Measurements from ENCODE around the gene SEMA5A. TPM values are rescaled to one million over a fixed set of nuclear protein-coding genes. Genes with fewer than 3 reads are reported as not detected.

SEMA5A gene
- total RNA-seq, 1 experiment from 2014 or later = 34.3 TPM

DNA sequence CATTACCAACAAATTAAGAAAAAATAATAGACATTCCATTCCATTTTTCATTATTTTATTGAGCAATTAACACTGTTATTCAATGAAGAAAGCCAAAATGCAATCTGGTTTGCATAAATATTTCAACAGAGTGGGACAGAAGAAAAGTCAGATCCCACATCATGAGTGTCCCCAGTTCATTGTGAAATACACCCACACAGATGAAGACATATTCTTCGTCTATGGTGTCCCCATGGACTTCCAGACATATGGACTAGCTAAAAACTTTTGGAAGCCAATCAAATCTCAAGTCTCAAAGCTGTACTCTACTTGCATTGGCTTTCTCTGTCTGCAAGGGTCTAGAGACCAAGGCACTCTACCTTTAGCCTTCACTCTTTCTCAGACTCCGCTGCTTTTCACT, 194.3 kb downstream of the SEMA5A start:
- H3K36me3 Mint-ChIP-seq (ENCODE audit: insufficient read depth, unreplicated experiment) = peaks cover 5% of the 10 kb centered on the region
- Histone ChIP-seq H3K4me3 (ENCODE audit: low read depth, low read length) (no peak overlapping the region), H3K36me3 (ENCODE audit: control insufficient read depth, insufficient read depth, low read length) (no peaks in the 10 kb centered on the region), H3K27me3 (replicated peaks; ENCODE audit: control insufficient read depth, insufficient read depth, low read length) (no peaks in the 10 kb centered on the region), H3K4me1 (peaks cover 56% of the 10 kb centered on the region), H3K9me3 (no peaks in the 10 kb centered on the region)
- no peak for DNase-seq
- ChIA-PET CTCF (no interaction called here), POLR2A (no interaction called here)
- H3K4me1 Mint-ChIP-seq (ENCODE audit: low read depth, unreplicated experiment) = peaks cover 37% of the 10 kb centered on the region
- H3K9me3 Mint-ChIP-seq (ENCODE audit: unreplicated experiment) = peaks cover 16% of the 10 kb centered on the region
- no peak overlapping the region for H3K27ac Mint-ChIP-seq (ENCODE audit: unreplicated experiment)
- intact Hi-C loops (cut with micrococcal nuclease; ENCODE audit: unreplicated experiment) = no loop called here
- no peaks in the 10 kb centered on the region for H3K27me3 Mint-ChIP-seq (ENCODE audit: insufficient read depth, unreplicated experiment)
- H3K4me3 Mint-ChIP-seq (ENCODE audit: unreplicated experiment) = no peak overlapping the region
- BruUV-seq (replicated peaks) = no TSS peak
- TF ChIP-seq, protein P1, sequence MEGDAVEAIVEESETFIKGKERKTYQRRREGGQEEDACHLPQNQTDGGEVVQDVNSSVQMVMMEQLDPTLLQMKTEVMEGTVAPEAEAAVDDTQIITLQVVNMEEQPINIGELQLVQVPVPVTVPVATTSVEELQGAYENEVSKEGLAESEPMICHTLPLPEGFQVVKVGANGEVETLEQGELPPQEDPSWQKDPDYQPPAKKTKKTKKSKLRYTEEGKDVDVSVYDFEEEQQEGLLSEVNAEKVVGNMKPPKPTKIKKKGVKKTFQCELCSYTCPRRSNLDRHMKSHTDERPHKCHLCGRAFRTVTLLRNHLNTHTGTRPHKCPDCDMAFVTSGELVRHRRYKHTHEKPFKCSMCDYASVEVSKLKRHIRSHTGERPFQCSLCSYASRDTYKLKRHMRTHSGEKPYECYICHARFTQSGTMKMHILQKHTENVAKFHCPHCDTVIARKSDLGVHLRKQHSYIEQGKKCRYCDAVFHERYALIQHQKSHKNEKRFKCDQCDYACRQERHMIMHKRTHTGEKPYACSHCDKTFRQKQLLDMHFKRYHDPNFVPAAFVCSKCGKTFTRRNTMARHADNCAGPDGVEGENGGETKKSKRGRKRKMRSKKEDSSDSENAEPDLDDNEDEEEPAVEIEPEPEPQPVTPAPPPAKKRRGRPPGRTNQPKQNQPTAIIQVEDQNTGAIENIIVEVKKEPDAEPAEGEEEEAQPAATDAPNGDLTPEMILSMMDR (IDR thresholded peaks at IDR 0.05; ENCODE audit: insufficient read depth in 1 of 2, low read depth in 1 of 2, low read length in 1 of 2, severe bottlenecking in 1 of 2, unreplicated experiment in 1 of 2) = no peak

DNA sequence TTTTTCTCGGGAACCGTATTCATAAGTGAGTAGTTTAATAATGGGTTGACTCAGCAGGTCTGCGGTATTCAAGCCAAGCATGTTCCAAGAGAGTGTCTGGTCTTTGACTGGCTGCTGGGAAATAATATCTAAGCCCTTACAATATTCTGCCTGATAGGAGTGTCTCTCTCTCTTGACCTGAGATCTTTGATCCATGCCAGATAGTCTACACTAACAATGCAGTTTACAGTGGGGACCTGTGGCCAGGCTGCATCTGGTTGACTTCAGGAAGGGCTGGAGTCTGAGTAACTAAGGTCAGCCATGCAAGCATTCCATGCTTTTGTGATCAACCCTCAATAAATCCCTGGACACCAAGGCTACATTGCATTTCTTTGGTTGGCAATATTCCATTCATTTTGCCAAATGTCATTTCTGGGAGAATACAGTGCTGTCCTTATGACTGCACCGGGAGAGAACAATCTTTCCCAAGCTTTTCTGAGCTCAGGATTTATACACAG, 195.5 kb downstream of the SEMA5A start:
- POLR2A ChIA-PET = no interaction called here

DNA sequence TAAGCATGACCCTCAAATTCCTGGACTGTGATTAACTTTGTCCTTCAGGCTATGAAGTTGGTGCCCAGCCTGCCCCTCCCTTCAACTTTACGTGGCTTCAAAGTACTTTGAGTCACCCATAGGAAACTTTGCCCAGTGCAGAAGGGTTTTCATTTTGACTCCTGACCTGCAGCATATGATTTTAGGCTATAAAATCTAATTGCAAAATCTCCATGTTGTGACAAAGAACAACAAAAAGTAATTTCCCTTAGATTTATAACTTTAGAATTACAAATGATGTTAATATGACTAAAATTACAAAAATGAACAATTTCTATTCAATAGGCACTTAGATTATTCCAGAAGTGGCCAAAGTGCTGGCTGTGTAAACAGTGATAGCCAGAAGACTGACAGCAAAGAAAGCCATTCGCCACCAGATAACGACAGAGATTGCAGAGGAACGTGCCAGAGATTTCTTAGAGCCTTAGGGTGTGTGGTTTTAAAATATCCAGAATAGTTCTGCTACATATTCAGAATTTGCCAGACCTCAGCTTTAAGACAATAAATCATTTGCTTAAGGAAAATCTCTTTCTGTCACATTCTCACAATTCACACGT, 197.4 kb downstream of the SEMA5A start:
- no peaks in the 10 kb centered on the region for H3K9me3 ChIP-seq
- H3K27me3 ChIP-seq (replicated peaks; ENCODE audit: control insufficient read depth, insufficient read depth, low read length) = no peaks in the 10 kb centered on the region
- Mint-ChIP-seq H3K36me3 (ENCODE audit: insufficient read depth, unreplicated experiment) (no peaks in the 10 kb centered on the region), H3K27me3 (ENCODE audit: insufficient read depth, unreplicated experiment) (no peaks in the 10 kb centered on the region), H3K4me1 (ENCODE audit: low read depth, unreplicated experiment) (peaks cover 14% of the 10 kb centered on the region), H3K9me3 (ENCODE audit: unreplicated experiment) (peaks cover 10% of the 10 kb centered on the region), H3K27ac (ENCODE audit: unreplicated experiment) (peak overlapping the region; percentile 73), H3K4me3 (ENCODE audit: unreplicated experiment) (peak overlapping the region; percentile 42)
- no peak overlapping the region for H3K4me3 ChIP-seq (ENCODE audit: low read depth, low read length)
- ChIA-PET CTCF (no interaction called here), POLR2A (no interaction called here)
- no peaks in the 10 kb centered on the region for H3K36me3 ChIP-seq (ENCODE audit: control insufficient read depth, insufficient read depth, low read length)
- TF ChIP-seq, protein P1 (IDR thresholded peaks at IDR 0.05; ENCODE audit: insufficient read depth in 1 of 2, low read depth in 1 of 2, low read length in 1 of 2, severe bottlenecking in 1 of 2, unreplicated experiment in 1 of 2) = no peak
- H3K4me1 ChIP-seq = peaks cover 35% of the 10 kb centered on the region
- intact Hi-C loops (cut with micrococcal nuclease; ENCODE audit: unreplicated experiment) = loop anchor here (2.0 kb wide), 1 partner anchor 32 kb away; no protein-coding TSS in a partner anchor
- no TSS peak for BruUV-seq (replicated peaks)
- peak; percentile 49 to 58 for DNase-seq

More for the DNA sequence above, 195.5 kb downstream of the SEMA5A start:
- Mint-ChIP-seq H3K4me1 (ENCODE audit: low read depth, unreplicated experiment) (peaks cover 25% of the 10 kb centered on the region), H3K4me3 (ENCODE audit: unreplicated experiment) (no peak overlapping the region), H3K27ac (ENCODE audit: unreplicated experiment) (no peak overlapping the region), H3K36me3 (ENCODE audit: insufficient read depth, unreplicated experiment) (no peaks in the 10 kb centered on the region), H3K9me3 (ENCODE audit: unreplicated experiment) (peaks cover 16% of the 10 kb centered on the region), H3K27me3 (ENCODE audit: insufficient read depth, unreplicated experiment) (no peaks in the 10 kb centered on the region)
- Histone ChIP-seq H3K27me3 (replicated peaks; ENCODE audit: control insufficient read depth, insufficient read depth, low read length) (no peaks in the 10 kb centered on the region), H3K9me3 (no peaks in the 10 kb centered on the region), H3K36me3 (ENCODE audit: control insufficient read depth, insufficient read depth, low read length) (no peaks in the 10 kb centered on the region), H3K4me1 (peaks cover 46% of the 10 kb centered on the region), H3K4me3 (ENCODE audit: low read depth, low read length) (no peak overlapping the region)
- TF ChIP-seq, protein P1 (IDR thresholded peaks at IDR 0.05; ENCODE audit: insufficient read depth in 1 of 2, low read depth in 1 of 2, low read length in 1 of 2, severe bottlenecking in 1 of 2, unreplicated experiment in 1 of 2) = no peak
- CTCF ChIA-PET = no interaction called here
- no TSS peak for BruUV-seq (replicated peaks)
- intact Hi-C loops (cut with micrococcal nuclease; ENCODE audit: unreplicated experiment) = no loop called here
- DNase-seq = no peak
